ENCODE results near the gene NAA16.
"Not testable (repeated sequence)": the region's sequence is repeated elsewhere in the genome, so short reads cannot be mapped to it uniquely, and the experiment has no call there.

NAA16 gene

DNA sequence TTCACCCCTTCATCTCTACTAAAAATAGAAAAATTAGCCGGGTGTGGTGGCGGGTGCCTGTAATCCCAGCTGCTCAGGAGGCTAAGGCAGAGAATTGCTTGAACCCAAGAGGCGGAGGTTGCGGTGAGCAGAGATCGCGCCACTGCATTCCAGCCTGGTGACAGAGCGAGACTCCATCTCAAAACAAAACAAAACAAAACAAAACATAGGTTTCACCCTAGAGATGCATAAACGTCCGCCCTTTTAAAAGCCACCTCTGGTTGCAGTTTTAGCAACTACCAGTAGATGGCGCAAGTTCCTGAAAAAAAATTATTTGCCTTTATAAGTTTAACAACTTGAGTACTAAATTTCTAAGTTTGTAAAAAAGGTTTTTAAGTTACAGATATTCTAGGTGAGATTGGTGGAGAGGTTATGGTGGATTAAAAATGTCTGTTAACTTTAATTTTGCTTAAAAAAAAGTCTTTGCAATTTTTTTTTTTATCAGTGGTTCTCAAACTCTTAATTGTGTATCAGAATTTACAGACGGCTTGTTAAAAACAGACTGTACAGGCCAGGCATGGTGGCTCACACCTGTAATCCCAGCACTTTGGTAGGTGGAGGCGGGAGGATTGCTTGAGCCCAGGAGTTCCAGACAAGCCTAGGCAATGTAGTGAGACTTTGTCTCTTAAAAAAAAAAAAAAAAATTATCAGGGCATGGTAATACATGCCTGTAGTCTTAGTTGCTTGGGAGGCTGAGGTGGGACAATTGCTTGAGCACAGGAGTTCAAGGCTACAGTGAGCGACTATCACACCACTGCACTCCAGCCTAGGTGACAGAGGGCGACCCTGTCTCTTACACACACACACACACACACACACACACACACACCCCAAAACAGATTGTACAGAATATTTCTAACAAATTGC lies 42.1 kb downstream of the NAA16 start:
- peak; percentile 69 for DNase-seq (ENCODE audit: low read depth, low spot score)
- TF ChIP-seq, protein P1, sequence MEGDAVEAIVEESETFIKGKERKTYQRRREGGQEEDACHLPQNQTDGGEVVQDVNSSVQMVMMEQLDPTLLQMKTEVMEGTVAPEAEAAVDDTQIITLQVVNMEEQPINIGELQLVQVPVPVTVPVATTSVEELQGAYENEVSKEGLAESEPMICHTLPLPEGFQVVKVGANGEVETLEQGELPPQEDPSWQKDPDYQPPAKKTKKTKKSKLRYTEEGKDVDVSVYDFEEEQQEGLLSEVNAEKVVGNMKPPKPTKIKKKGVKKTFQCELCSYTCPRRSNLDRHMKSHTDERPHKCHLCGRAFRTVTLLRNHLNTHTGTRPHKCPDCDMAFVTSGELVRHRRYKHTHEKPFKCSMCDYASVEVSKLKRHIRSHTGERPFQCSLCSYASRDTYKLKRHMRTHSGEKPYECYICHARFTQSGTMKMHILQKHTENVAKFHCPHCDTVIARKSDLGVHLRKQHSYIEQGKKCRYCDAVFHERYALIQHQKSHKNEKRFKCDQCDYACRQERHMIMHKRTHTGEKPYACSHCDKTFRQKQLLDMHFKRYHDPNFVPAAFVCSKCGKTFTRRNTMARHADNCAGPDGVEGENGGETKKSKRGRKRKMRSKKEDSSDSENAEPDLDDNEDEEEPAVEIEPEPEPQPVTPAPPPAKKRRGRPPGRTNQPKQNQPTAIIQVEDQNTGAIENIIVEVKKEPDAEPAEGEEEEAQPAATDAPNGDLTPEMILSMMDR (IDR thresholded peaks at IDR 0.05; ENCODE audit: low read depth, low read length), result peak; percentile 83
- in situ Hi-C loops (cut with HindIII; ENCODE audit: low sequenced_read_pairs), result no loop called here
- no peak overlapping the region for H3K4me3 ChIP-seq (ENCODE audit: low read depth, low read length)

DNA sequence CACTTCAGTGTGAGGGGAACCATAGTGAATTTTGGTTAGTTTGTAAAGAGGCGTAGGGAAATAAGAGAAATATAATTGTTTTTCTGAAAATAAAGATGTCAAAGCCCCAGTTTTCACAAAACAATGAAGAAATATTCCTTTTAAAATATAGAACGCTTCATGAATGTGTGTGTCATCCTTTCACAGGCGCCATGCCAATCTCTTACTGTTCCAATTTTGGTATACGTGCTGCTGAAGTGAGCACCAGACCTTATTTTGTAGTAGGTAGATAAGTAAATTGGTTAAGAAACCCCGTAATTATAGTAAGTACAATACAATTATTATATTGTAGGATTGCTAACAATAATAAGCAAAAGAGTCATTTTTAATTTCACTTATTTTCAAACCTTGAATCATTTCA lies 43.3 kb downstream of the NAA16 start:
- no peak for DNase-seq (ENCODE audit: low read depth, low spot score)
- in situ Hi-C loops (cut with HindIII; ENCODE audit: low sequenced_read_pairs), result no loop called here
- no peak overlapping the region for H3K4me3 ChIP-seq (ENCODE audit: low read depth, low read length)
- TF ChIP-seq, protein P1 (IDR thresholded peaks at IDR 0.05; ENCODE audit: low read depth, low read length), result no peak

DNA sequence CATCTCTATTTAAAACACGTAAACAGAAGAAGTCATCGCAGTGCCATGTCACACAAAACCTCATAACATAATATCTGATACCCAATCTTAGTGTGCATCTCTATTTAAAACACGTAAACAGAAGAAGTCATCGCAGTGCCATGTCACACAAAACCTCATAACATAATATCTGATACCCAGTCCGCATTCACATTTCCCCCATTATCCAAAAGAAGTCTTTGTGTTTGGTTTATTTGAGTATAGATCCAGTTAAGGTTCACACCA lies 45.2 kb downstream of the NAA16 start:
- H3K4me3 ChIP-seq (ENCODE audit: low read depth, low read length); DNase-seq (ENCODE audit: low read depth, low spot score); in situ Hi-C loops (cut with HindIII; ENCODE audit: low sequenced_read_pairs): not testable (repeated sequence)

DNA sequence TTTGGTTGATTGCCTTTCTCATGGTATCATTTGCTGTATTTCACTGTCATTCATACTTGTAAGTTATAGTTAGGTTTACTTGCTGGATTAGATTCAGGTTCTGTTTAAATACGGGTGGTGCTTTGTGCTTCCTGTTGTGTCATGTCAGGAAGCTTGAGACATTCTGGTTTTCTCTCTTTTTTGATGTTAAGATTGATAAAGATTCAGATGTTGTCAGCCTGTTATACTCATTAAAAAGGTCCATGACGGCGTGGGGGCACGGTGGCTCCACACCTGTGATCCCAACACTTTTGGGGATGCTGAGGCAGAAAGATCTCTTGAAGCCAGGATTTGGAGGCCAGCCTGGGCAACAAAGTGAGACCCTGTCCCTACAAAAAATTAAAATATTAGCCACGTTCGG lies 45.7 kb downstream of the NAA16 start:
- in situ Hi-C loops (cut with HindIII; ENCODE audit: low sequenced_read_pairs), result no loop called here
- no peak for DNase-seq (ENCODE audit: low read depth, low spot score)
- TF ChIP-seq, protein P1 (IDR thresholded peaks at IDR 0.05; ENCODE audit: low read depth, low read length), result no peak

DNA sequence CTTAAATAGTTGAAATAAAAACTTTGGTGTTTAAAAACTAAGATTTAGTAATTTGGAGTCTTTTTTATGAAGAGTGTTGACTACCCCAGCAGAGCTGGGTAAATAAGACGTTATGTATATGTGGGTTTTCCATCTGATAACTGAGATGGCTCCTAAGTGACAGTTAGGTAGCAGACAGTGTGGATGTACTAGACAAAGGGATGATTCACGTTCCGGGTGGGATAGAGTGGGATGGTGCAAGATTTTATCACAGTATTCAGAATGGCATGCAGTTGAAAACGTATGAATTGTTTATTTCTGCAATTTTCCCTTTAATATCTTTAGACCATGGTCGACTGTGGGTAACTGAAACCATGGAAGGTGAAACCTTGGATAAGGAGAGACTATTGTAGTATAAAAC lies 50.4 kb downstream of the NAA16 start:
- in situ Hi-C loops (cut with HindIII; ENCODE audit: low sequenced_read_pairs), result no loop called here
- no peak overlapping the region for H3K4me3 ChIP-seq (ENCODE audit: low read depth, low read length)
- no peak for DNase-seq (ENCODE audit: low read depth, low spot score)
- TF ChIP-seq, protein P1 (IDR thresholded peaks at IDR 0.05; ENCODE audit: low read depth, low read length), result no peak

More for the DNA sequence above, 45.7 kb downstream of the NAA16 start:
- no peak overlapping the region for H3K4me3 ChIP-seq (ENCODE audit: low read depth, low read length)

- TF ChIP-seq, protein P1 (IDR thresholded peaks at IDR 0.05; ENCODE audit: low read depth, low read length), result no peak
- no peak for DNase-seq (ENCODE audit: low read depth, low spot score)
- H3K4me3 ChIP-seq (ENCODE audit: low read depth, low read length), result no peak overlapping the region
- in situ Hi-C loops (cut with HindIII; ENCODE audit: low sequenced_read_pairs), result no loop called here
These were observed 53.0 kb downstream of the NAA16 start for GRCh38 chr13:41364043-41364442.

DNA sequence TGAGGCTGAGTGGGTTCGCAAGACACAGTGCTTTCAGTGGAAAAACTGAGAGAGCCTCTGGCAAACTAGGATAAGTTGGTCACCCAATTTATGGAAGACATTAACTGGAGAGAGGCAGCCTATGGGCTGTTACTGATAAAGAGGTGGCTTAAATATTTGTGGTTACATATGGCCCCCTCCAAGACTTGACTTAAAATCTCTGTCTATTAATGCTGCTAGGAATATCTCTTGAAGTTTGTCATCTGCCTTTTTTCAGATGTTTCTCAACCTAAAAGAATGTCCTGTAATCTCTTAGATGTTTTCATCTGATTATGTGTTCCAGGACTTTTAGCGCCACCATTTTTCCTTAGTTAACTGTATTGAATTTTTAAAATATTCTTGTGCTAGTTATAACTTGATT lies 54.6 kb downstream of the NAA16 start:
- H3K4me3 ChIP-seq (ENCODE audit: low read depth, low read length), result no peak overlapping the region
- in situ Hi-C loops (cut with HindIII; ENCODE audit: low sequenced_read_pairs), result no loop called here
- DNase-seq (ENCODE audit: low read depth, low spot score), result peak; percentile 14
- TF ChIP-seq, protein P1 (IDR thresholded peaks at IDR 0.05; ENCODE audit: low read depth, low read length), result no peak

All from astrocyte of the spinal cord (primary cell).